Tibial artery (tissue), 4 donors: ENCODE data around the gene FAM181A.

Source experiments
- DNase-seq, 2 donors: peaks; one replicate each; pipeline ENCODE4 v3.0.0-alpha.2; 2019
- H3K27ac ChIP-seq, 2 donors: fragments of 200-600 bp; sonication (generic) in 1 of 2; 1 replicate in 1 of 2; 2 replicates in 1 of 2; pipeline ENCODE4 v1.5.1; 2018 to 2019; ENCODE audit warnings: mild to moderate bottlenecking in 1 of 2
- H3K27me3 ChIP-seq, 2 donors: fragments of 200-600 bp; sonication (generic) in 1 of 2; one replicate each; pipeline versions ENCODE4 v1.5.1 to v1.6.0; 2016 to 2019
- H3K36me3 ChIP-seq, 3 donors: fragments of 200-600 bp; sonication (generic) in 2 of 3; one replicate each; pipeline ENCODE4 v1.5.1; 2016 to 2019; ENCODE audit warnings: mild to moderate bottlenecking in 2 of 3
- H3K4me1 ChIP-seq, 4 donors: fragments of 200-600 bp; sonication (generic) in 2 of 4; 1 replicate in 3 of 4; 2 replicates in 1 of 4; pipeline ENCODE4 v1.5.1; 2016 to 2019
- H3K4me3 ChIP-seq, 2 donors: fragments of 200-600 bp; sonication (generic) in 1 of 2; 1 replicate in 1 of 2; 2 replicates in 1 of 2; pipeline ENCODE4 v1.5.1; 2018 to 2019; ENCODE audit warnings: mild to moderate bottlenecking in 2 of 2
- H3K9me3 ChIP-seq, 3 donors: fragments of 200-600 bp; sonication (generic) in 1 of 3; one replicate each; pipeline ENCODE4 v1.5.1; 2016 to 2019
- intact Hi-C: fragments of 100-400 bp; cut with DNase I; formaldehyde crosslinking; loops from one replicate; pipeline ENCODE4 v1.15.0; 2023; ENCODE audit warnings: low total_unique reads
- TF ChIP-seq, protein P1 (sequence below), 2 experiments: fragments of 200-600 bp in 1 of 2; fragments of 450-650 bp in 1 of 2; IDR thresholded peaks; one replicate each; pipeline ENCODE4 v1.5.1; 2017 to 2019; ENCODE audit warnings: antibody characterized with exemption in 2 of 2, mild to moderate bottlenecking in 1 of 2, moderate library complexity in 1 of 2

The FAM181A gene

GRCh38 chr14:93928184-93929047, 1.3 kb downstream of the FAM181A start:
- Histone ChIP-seq H3K4me3 (no peak overlapping the region), H3K9me3 (no peaks in the 10 kb centered on the region), H3K27ac (no peak overlapping the region), H3K4me1 (peaks cover 0 to 10% (median 0%) of the 10 kb centered on the region in 4 donors), H3K36me3 (peaks cover 6 to 29% (median 13%) of the 10 kb centered on the region in 3 donors), H3K27me3 (no peaks in the 10 kb centered on the region)
- intact Hi-C loops, result no loop called here
- no peak for DNase-seq
- TF ChIP-seq, protein P1, sequence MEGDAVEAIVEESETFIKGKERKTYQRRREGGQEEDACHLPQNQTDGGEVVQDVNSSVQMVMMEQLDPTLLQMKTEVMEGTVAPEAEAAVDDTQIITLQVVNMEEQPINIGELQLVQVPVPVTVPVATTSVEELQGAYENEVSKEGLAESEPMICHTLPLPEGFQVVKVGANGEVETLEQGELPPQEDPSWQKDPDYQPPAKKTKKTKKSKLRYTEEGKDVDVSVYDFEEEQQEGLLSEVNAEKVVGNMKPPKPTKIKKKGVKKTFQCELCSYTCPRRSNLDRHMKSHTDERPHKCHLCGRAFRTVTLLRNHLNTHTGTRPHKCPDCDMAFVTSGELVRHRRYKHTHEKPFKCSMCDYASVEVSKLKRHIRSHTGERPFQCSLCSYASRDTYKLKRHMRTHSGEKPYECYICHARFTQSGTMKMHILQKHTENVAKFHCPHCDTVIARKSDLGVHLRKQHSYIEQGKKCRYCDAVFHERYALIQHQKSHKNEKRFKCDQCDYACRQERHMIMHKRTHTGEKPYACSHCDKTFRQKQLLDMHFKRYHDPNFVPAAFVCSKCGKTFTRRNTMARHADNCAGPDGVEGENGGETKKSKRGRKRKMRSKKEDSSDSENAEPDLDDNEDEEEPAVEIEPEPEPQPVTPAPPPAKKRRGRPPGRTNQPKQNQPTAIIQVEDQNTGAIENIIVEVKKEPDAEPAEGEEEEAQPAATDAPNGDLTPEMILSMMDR (IDR thresholded peaks at IDR 0.05), result no peak

- TF ChIP-seq, protein P1 (IDR thresholded peaks at IDR 0.05), result no peak
Observed at GRCh38 chr14:93929048-93929535, 1.9 kb downstream of the FAM181A start.

GRCh38 chr14:93929657-93930056, 2.5 kb downstream of the FAM181A start:
- intact Hi-C loops, result no loop called here
- H3K9me3 ChIP-seq, result no peaks in the 10 kb centered on the region
- no peaks in the 10 kb centered on the region for H3K27me3 ChIP-seq
- peaks cover 18 to 41% (median 25%) of the 10 kb centered on the region in 3 donors for H3K36me3 ChIP-seq
- TF ChIP-seq, protein P1 (IDR thresholded peaks at IDR 0.05), result no peak
- H3K4me1 ChIP-seq, result peaks cover 0 to 10% (median 0%) of the 10 kb centered on the region in 4 donors
- no peak overlapping the region for H3K27ac ChIP-seq
- DNase-seq, result no peak
- no peak overlapping the region for H3K4me3 ChIP-seq

More at GRCh38 chr14:93929048-93929535, 1.9 kb downstream of the FAM181A start:
- Histone ChIP-seq H3K4me1 (peaks cover 0 to 10% (median 0%) of the 10 kb centered on the region in 4 donors), H3K27ac (no peak overlapping the region), H3K36me3 (peaks cover 12 to 35% (median 19%) of the 10 kb centered on the region in 3 donors), H3K9me3 (no peaks in the 10 kb centered on the region), H3K27me3 (no peaks in the 10 kb centered on the region), H3K4me3 (no peak overlapping the region)
- DNase-seq, result no peak
- intact Hi-C loops, result no loop called here

GRCh38 chr14:93930296-93930988, 3.3 kb downstream of the FAM181A start:
- TF ChIP-seq, protein P1 (IDR thresholded peaks at IDR 0.05), result no peak
- DNase-seq, result no peak
- no peak overlapping the region for H3K4me3 ChIP-seq
- intact Hi-C loops, result no loop called here
- H3K4me1 ChIP-seq, result peaks cover 0 to 10% (median 0%) of the 10 kb centered on the region in 4 donors
- no peak overlapping the region for H3K27ac ChIP-seq
- H3K27me3 ChIP-seq, result no peaks in the 10 kb centered on the region
- peaks cover 26 to 49% (median 33%) of the 10 kb centered on the region in 3 donors for H3K36me3 ChIP-seq
- no peaks in the 10 kb centered on the region for H3K9me3 ChIP-seq

GRCh38 chr14:93930989-93931307, 3.8 kb downstream of the FAM181A start:
- Histone ChIP-seq H3K4me1 (peaks cover 0 to 10% (median 0%) of the 10 kb centered on the region in 4 donors), H3K4me3 (no peak overlapping the region), H3K27me3 (no peaks in the 10 kb centered on the region), H3K27ac (no peak overlapping the region), H3K9me3 (no peaks in the 10 kb centered on the region), H3K36me3 (peaks cover 28 to 50% (median 38%) of the 10 kb centered on the region in 3 donors)
- DNase-seq, result no peak
- TF ChIP-seq, protein P1 (IDR thresholded peaks at IDR 0.05), result no peak
- intact Hi-C loops, result no loop called here
